ENCODE data around the gene BMP2K.

The BMP2K gene

GRCh38 chr4:78863254-78863869 is 87.2 kb downstream of the BMP2K start:
- no peaks in the 10 kb centered on the region for H3K9me2 ChIP-seq (replicated peaks; ENCODE audit: low read depth, low read length)
- no peaks in the 10 kb centered on the region for H3F3A ChIP-seq (ENCODE audit: low read depth)
- no peaks in the 10 kb centered on the region for H3K9me3 ChIP-seq (ENCODE audit: insufficient read depth, low read depth, low read length)
- H3K4me2 ChIP-seq (ENCODE audit: low read depth, low read length, poor library complexity, severe bottlenecking), result no peak overlapping the region
- TF ChIP-seq CTCF (conservative IDR thresholded peaks at IDR 0.05; ENCODE audit: low read length) (no peak), EZH2phosphoT487 (IDR thresholded peaks at IDR 0.05; ENCODE audit: borderline replicate concordance) (no peak)
- peaks cover 11% of the 10 kb centered on the region; the same call in 1 of the 2 replicates for H3K79me2 ChIP-seq (ENCODE audit: insufficient read depth, low read length)
- H3K4me1 ChIP-seq (ENCODE audit: insufficient read depth, low read length, poor library complexity, severe bottlenecking), result peaks cover 3% of the 10 kb centered on the region
- H3K27me3 ChIP-seq (ENCODE audit: insufficient read depth, low read length, poor library complexity, severe bottlenecking), result no peaks in the 10 kb centered on the region
- H3K4me3 ChIP-seq (ENCODE audit: low read length, poor library complexity, severe bottlenecking), result no peak overlapping the region
- no peak overlapping the region for H2AFZ ChIP-seq (ENCODE audit: low read length)
- peaks cover 74% of the 10 kb centered on the region for H3K36me3 ChIP-seq (ENCODE audit: insufficient read depth, low read length)
- peaks cover 5% of the 10 kb centered on the region for H4K20me1 ChIP-seq (ENCODE audit: insufficient read depth, low read length, poor library complexity, severe bottlenecking)
- no peak overlapping the region for H3K9ac ChIP-seq (ENCODE audit: low read depth, low read length, poor library complexity, severe bottlenecking)

GRCh38 chr4:78863991-78864390 is 87.8 kb downstream of the BMP2K start:
- Histone ChIP-seq H3K79me2 (ENCODE audit: insufficient read depth, low read length) (peaks cover 11% of the 10 kb centered on the region; the same call in 1 of the 2 replicates), H3K4me2 (ENCODE audit: low read depth, low read length, poor library complexity, severe bottlenecking) (no peak overlapping the region), H3K9me2 (replicated peaks; ENCODE audit: low read depth, low read length) (no peaks in the 10 kb centered on the region), H2AFZ (ENCODE audit: low read length) (no peak overlapping the region), H3K4me3 (ENCODE audit: low read length, poor library complexity, severe bottlenecking) (no peak overlapping the region), H3K4me1 (ENCODE audit: insufficient read depth, low read length, poor library complexity, severe bottlenecking) (peaks cover 3% of the 10 kb centered on the region), H3K9me3 (ENCODE audit: insufficient read depth, low read depth, low read length) (no peaks in the 10 kb centered on the region), H3K27me3 (ENCODE audit: insufficient read depth, low read length, poor library complexity, severe bottlenecking) (no peaks in the 10 kb centered on the region), H3F3A (ENCODE audit: low read depth) (no peaks in the 10 kb centered on the region), H4K20me1 (ENCODE audit: insufficient read depth, low read length, poor library complexity, severe bottlenecking) (peaks cover 5% of the 10 kb centered on the region), H3K36me3 (ENCODE audit: insufficient read depth, low read length) (peaks cover 81% of the 10 kb centered on the region), H3K9ac (ENCODE audit: low read depth, low read length, poor library complexity, severe bottlenecking) (no peak overlapping the region)
- TF ChIP-seq CTCF (conservative IDR thresholded peaks at IDR 0.05; ENCODE audit: low read length) (no peak), EZH2phosphoT487 (IDR thresholded peaks at IDR 0.05; ENCODE audit: borderline replicate concordance) (no peak)

- Histone ChIP-seq H3K9me3 (ENCODE audit: insufficient read depth, low read depth, low read length) (no peaks in the 10 kb centered on the region), H3F3A (ENCODE audit: low read depth) (no peaks in the 10 kb centered on the region), H3K9me2 (replicated peaks; ENCODE audit: low read depth, low read length) (no peaks in the 10 kb centered on the region), H2AFZ (ENCODE audit: low read length) (no peak overlapping the region), H3K4me2 (ENCODE audit: low read depth, low read length, poor library complexity, severe bottlenecking) (no peak overlapping the region), H3K27me3 (ENCODE audit: insufficient read depth, low read length, poor library complexity, severe bottlenecking) (no peaks in the 10 kb centered on the region), H3K9ac (ENCODE audit: low read depth, low read length, poor library complexity, severe bottlenecking) (no peak overlapping the region), H4K20me1 (ENCODE audit: insufficient read depth, low read length, poor library complexity, severe bottlenecking) (peaks cover 5% of the 10 kb centered on the region), H3K79me2 (ENCODE audit: insufficient read depth, low read length) (peaks cover 11% of the 10 kb centered on the region; the same call in 1 of the 2 replicates), H3K36me3 (ENCODE audit: insufficient read depth, low read length) (peaks cover 82% of the 10 kb centered on the region), H3K4me1 (ENCODE audit: insufficient read depth, low read length, poor library complexity, severe bottlenecking) (peaks cover 3% of the 10 kb centered on the region), H3K4me3 (ENCODE audit: low read length, poor library complexity, severe bottlenecking) (no peak overlapping the region)
- TF ChIP-seq CTCF (conservative IDR thresholded peaks at IDR 0.05; ENCODE audit: low read length) (peak; percentile 84), EZH2phosphoT487 (IDR thresholded peaks at IDR 0.05; ENCODE audit: borderline replicate concordance) (no peak)
These were observed 88.4 kb downstream of the BMP2K start for GRCh38 chr4:78864405-78865024.

Data from Loucy (cell line).